ENCODE results near the gene LYSMD2. TPM values are rescaled to one million over a fixed set of nuclear protein-coding genes. Genes with fewer than 3 reads are reported as not detected.

LYSMD2 gene
- total and polyA plus RNA-seq, 9 of the 15 experiments (the other 6 are each of a cell fraction or from before 2014, with no cell fraction given): 4.3 to 30.3 (median 9.8) TPM

- peak in 1 of 2 experiments; percentile 98 for TF ChIP-seq AFF1 (IDR thresholded peaks at IDR 0.05; ENCODE audit: low read depth in 1 of 2, partially characterized antibody in 2 of 2)
- TF ChIP-seq ELF1 (tag; IDR thresholded peaks at IDR 0.05): peak; percentile 79
- TF ChIP-seq ZNF449 (CRISPR knock-in tag; IDR thresholded peaks at IDR 0.05): no peak
- TF ChIP-seq FOXP1 (CRISPR knock-in tag; IDR thresholded peaks at IDR 0.05): peak; percentile 96
- peak; percentile 97 for TF ChIP-seq LCOR (CRISPR knock-in tag; IDR thresholded peaks at IDR 0.05)
- TF ChIP-seq NR4A1 (CRISPR knock-in tag; IDR thresholded peaks at IDR 0.05): 0 out of 2 replicates have a peak, but pooled peaks have one; percentile 28
- peak; percentile 56; the same call in 1 of the 2 replicates for TF ChIP-seq NR4A1 (tag; IDR thresholded peaks at IDR 0.05)
- TF ChIP-seq, protein P1, sequence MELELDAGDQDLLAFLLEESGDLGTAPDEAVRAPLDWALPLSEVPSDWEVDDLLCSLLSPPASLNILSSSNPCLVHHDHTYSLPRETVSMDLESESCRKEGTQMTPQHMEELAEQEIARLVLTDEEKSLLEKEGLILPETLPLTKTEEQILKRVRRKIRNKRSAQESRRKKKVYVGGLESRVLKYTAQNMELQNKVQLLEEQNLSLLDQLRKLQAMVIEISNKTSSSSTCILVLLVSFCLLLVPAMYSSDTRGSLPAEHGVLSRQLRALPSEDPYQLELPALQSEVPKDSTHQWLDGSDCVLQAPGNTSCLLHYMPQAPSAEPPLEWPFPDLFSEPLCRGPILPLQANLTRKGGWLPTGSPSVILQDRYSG (tag; conservative IDR thresholded peaks at IDR 0.05; ENCODE audit: low read depth): peak; percentile 75
- peak in 1 of 2 experiments; percentile 52; a peak in 1 of 4 replicates for TF ChIP-seq KDM4B (IDR thresholded peaks at IDR 0.05; ENCODE audit: borderline replicate concordance in 2 of 2, low read depth in 1 of 2)
- 0 out of 2 replicates have a peak, but pooled peaks have one; percentile 33 for TF ChIP-seq MEF2D (tag; conservative IDR thresholded peaks at IDR 0.05; ENCODE audit: low read depth)
- TF ChIP-seq TEAD1 (CRISPR knock-in tag; IDR thresholded peaks at IDR 0.05): peak; percentile 65 to 82; a peak in 3 of 4 replicates
- TF ChIP-seq SUPT5H (IDR thresholded peaks at IDR 0.05): peak; percentile 47; the same call in 1 of the 2 replicates
- peak; percentile 66 for TF ChIP-seq JUND (IDR thresholded peaks at IDR 0.05; ENCODE audit: borderline replicate concordance, low read depth, low read length)
- peak; percentile 73; the same call in 1 of the 3 replicates for TF ChIP-seq JUND (tag; IDR thresholded peaks at IDR 0.05; ENCODE audit: borderline replicate concordance, low read depth, low read length)
- TF ChIP-seq RNF219 (CRISPR knock-in tag; IDR thresholded peaks at IDR 0.05): no peak
- peak; percentile 66 for TF ChIP-seq SAP30 (IDR thresholded peaks at IDR 0.05; ENCODE audit: borderline replicate concordance, insufficient read depth, low read depth, low read length, poor library complexity, severe bottlenecking)
- TF ChIP-seq ZNF232 (CRISPR knock-in tag; IDR thresholded peaks at IDR 0.05): peak; percentile 89
- peak; percentile 92; the same call in 1 of the 2 replicates for TF ChIP-seq ZNF589 (CRISPR knock-in tag; IDR thresholded peaks at IDR 0.05; ENCODE audit: low read depth)
Observed at GRCh38 chr15:51681303-51681963, 56.0 kb downstream of the LYSMD2 start, which contains the start of gene SCG3 (continued).

All from K562 (cell line).